Endothelial cell (in vitro differentiated cells): ENCODE measurements around the gene MRPS27. TPM values are rescaled to one million over a fixed set of nuclear protein-coding genes. Genes with fewer than 3 reads are reported as not detected.

Experiments used
- DNase-seq: peaks from one replicate; pipeline ENCODE4 v3.0.0; 2021; ENCODE audit warnings: low spot score
- H3K27ac Mint-ChIP-seq: one replicate; pipeline ENCODE4 v1.8.0; 2021; ENCODE audit warnings: mixed read lengths, inconsistent platforms; ENCODE audit not compliant: unreplicated experiment
- H3K27me3 Mint-ChIP-seq: one replicate; pipeline ENCODE4 v1.8.0; 2021; ENCODE audit warnings: mild to moderate bottlenecking, moderate library complexity, mixed read lengths, inconsistent platforms; ENCODE audit not compliant: unreplicated experiment
- H3K36me3 Mint-ChIP-seq: one replicate; pipeline ENCODE4 v1.8.0; 2021; ENCODE audit warnings: mild to moderate bottlenecking, low read depth, mixed read lengths, inconsistent platforms; ENCODE audit not compliant: unreplicated experiment
- H3K4me1 Mint-ChIP-seq: one replicate; pipeline ENCODE4 v1.8.0; 2021; ENCODE audit warnings: mild to moderate bottlenecking, mixed read lengths, inconsistent platforms; ENCODE audit not compliant: unreplicated experiment
- H3K4me3 Mint-ChIP-seq: one replicate; pipeline ENCODE4 v1.8.0; 2021; ENCODE audit warnings: mild to moderate bottlenecking, mixed read lengths, inconsistent platforms; ENCODE audit not compliant: unreplicated experiment
- H3K9me3 Mint-ChIP-seq: one replicate; pipeline ENCODE4 v1.8.0; 2021; ENCODE audit warnings: mixed read lengths, inconsistent platforms; ENCODE audit not compliant: unreplicated experiment
- CTCF ChIP-seq: fragments of 200-600 bp; sonication (generic); IDR thresholded peaks from one replicate; pipeline ENCODE4 v1.5.0; 2021; ENCODE audit warnings: antibody characterized with exemption; ENCODE audit not compliant: unreplicated experiment
- total RNA-seq: library from RNA; stranded (reverse); fragmentation: NEBNext Ultra II Directional; extraction: Animal tissue kit (Norgen Biotek cat#: 25700); gene quantifications from one replicate; pipeline ENCODE4 v1.2.1, GENCODE V29; 2021; ENCODE audit not compliant: unreplicated experiment

Gene MRPS27
- total RNA-seq, 1 donor from 2014 or later = 62.8 TPM

DNA sequence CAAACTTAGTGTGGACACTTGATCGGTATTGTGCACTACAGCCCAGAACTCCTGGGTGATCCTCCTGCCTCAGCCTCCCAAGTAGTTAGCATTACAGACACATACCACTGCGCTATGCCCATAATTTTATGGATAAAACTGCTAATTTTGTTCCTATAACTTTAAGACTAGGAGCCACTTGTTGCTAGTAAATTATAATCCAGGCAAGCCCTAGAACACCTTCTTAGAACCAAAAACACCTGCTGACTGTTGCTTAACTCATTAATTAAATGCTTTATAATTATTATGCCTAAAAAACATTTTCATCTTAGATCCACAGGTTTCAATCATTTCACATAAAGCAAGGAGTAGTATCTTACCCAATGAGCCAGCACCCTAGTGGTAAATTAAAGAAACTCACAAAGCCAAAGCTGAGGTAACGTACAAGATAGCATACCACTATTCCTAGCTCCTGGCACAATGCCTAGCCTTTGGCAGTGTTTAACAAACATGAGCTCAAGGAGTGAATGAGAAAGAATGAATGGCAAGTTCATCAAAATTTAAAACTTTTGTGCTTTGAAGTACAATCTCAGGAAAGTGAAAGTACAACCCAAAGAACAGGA is 5.4 kb downstream of the MRPS27 start:
- no peak overlapping the region for H3K4me3 Mint-ChIP-seq

GRCh38 chr5:72313141-72313540 is 6.9 kb downstream of the MRPS27 start:
- peaks cover 13% of the 10 kb centered on the region for H3K36me3 Mint-ChIP-seq
- H3K27ac Mint-ChIP-seq = peak overlapping the region; percentile 38

More for the DNA sequence above, 5.4 kb downstream of the MRPS27 start:
- Mint-ChIP-seq H3K27ac (no peak overlapping the region), H3K9me3 (no peaks in the 10 kb centered on the region), H3K27me3 (no peaks in the 10 kb centered on the region), H3K4me1 (peaks cover 4% of the 10 kb centered on the region), H3K36me3 (peaks cover 9% of the 10 kb centered on the region)
- TF ChIP-seq CTCF = no peak
- DNase-seq = no peak

GRCh38 chr5:72308853-72309191 is 11.2 kb downstream of the MRPS27 start:
- Mint-ChIP-seq H3K27ac (peak overlapping the region; percentile 76), H3K36me3 (peaks cover 7% of the 10 kb centered on the region), H3K4me3 (peak overlapping the region; percentile 87), H3K4me1 (peaks cover 18% of the 10 kb centered on the region), H3K27me3 (no peaks in the 10 kb centered on the region), H3K9me3 (no peaks in the 10 kb centered on the region)
- no peak for TF ChIP-seq CTCF
- DNase-seq = no peak

More at GRCh38 chr5:72313141-72313540, 6.9 kb downstream of the MRPS27 start:
- no peak for TF ChIP-seq CTCF
- no peak overlapping the region for H3K4me3 Mint-ChIP-seq
- no peak for DNase-seq
- H3K9me3 Mint-ChIP-seq = no peaks in the 10 kb centered on the region
- peaks cover 6% of the 10 kb centered on the region for H3K4me1 Mint-ChIP-seq
- H3K27me3 Mint-ChIP-seq = no peaks in the 10 kb centered on the region

GRCh38 chr5:72307968-72308852 is 11.8 kb downstream of the MRPS27 start:
- peak; percentile 97 for DNase-seq
- Mint-ChIP-seq H3K4me3 (peak overlapping the region; percentile 87), H3K27ac (peak overlapping the region; percentile 76), H3K36me3 (peaks cover 7% of the 10 kb centered on the region), H3K9me3 (no peaks in the 10 kb centered on the region), H3K27me3 (no peaks in the 10 kb centered on the region), H3K4me1 (peaks cover 18% of the 10 kb centered on the region)
- TF ChIP-seq CTCF = peak; percentile 52

- peak overlapping the region; percentile 76 for H3K27ac Mint-ChIP-seq
- DNase-seq = no peak
- H3K36me3 Mint-ChIP-seq = peaks cover 7% of the 10 kb centered on the region
- no peak for TF ChIP-seq CTCF
- peak overlapping the region; percentile 87 for H3K4me3 Mint-ChIP-seq
- no peaks in the 10 kb centered on the region for H3K27me3 Mint-ChIP-seq
- H3K9me3 Mint-ChIP-seq = no peaks in the 10 kb centered on the region
- H3K4me1 Mint-ChIP-seq = peaks cover 18% of the 10 kb centered on the region
These were observed 12.5 kb downstream of the MRPS27 start for GRCh38 chr5:72307573-72307967.
